GM12878 (cell line): ENCODE measurements around the gene HSD17B2. TPM values are rescaled to one million over a fixed set of nuclear protein-coding genes. Genes with fewer than 3 reads are reported as not detected.

ENCODE experiments used
- ATAC-seq: fragments of 200-7000 bp; cut with Tn5 transposase; 3 replicates; pipeline ENCODE4 v1.9.1; 2020; ENCODE audit warnings: mild to moderate bottlenecking, moderate library complexity
- BruUV-seq: library from RNA; stranded (reverse); fragments of 400-500 nt; replicated peaks from 2 replicates; lab custom pipeline; 2021; lab: Mats Ljungman, UMichigan
- CTCF ChIA-PET: fragments of 300-600 bp; sonication (Branson Sonifier 250); formaldehyde crosslinking; extraction: SDS; loops from one replicate; lab custom pipeline; 2021; ENCODE audit warnings: inconsistent platforms; lab: Yijun Ruan, JAX
- POLR2A ChIA-PET: fragments of 350-600 bp; formaldehyde crosslinking; extraction: SDS; loops from one replicate; lab custom pipeline; 2021; ENCODE audit warnings: inconsistent platforms; lab: Charles Lee
- RAD21 ChIA-PET: fragments of 300-600 bp; sonication (Branson Sonifier 250); formaldehyde crosslinking; loops from one replicate; lab custom pipeline; 2023; ENCODE audit warnings: antibody characterized with exemption; ENCODE audit not compliant: unreplicated experiment; lab: Charles Lee
- SMC1A ChIA-PET: fragments of 300-600 bp; sonication (Branson Sonifier 250); formaldehyde crosslinking; loops from one replicate; lab custom pipeline; 2023; ENCODE audit not compliant: unreplicated experiment, uncharacterized antibody; lab: Charles Lee
- DNase-seq: peaks from one replicate; pipeline ENCODE4 v3.0.0-alpha.2; 2011; ENCODE audit warnings: low read depth, low spot score
- FAIRE-seq: peaks from 3 replicates; lab custom pipeline; 2011; peaks lifted over from hg19 to GRCh38; lab: Jason Lieb, UNC
- H2AFZ ChIP-seq: 2 replicates; pipeline ENCODE4 v1.6.0; 2011; ENCODE audit warnings: low read depth, low read length, control low read depth; ENCODE audit not compliant: control insufficient read depth
- H3K27ac ChIP-seq: 2 replicates; pipeline ENCODE4 v1.5.1; 2011; ENCODE audit warnings: control low read depth; ENCODE audit not compliant: control insufficient read depth, insufficient read depth
- H3K27me3 ChIP-seq, 2 experiments: replicated peaks in 1 of 2; 2 replicates each; pipeline versions ENCODE4 v1.6.0 to v1.6.1; 2011; ENCODE audit warnings: low read length in 1 of 2; ENCODE audit not compliant: control insufficient read depth in 2 of 2, insufficient read depth in 2 of 2
- H3K36me3 ChIP-seq, 2 experiments: 2 replicates each; pipeline ENCODE4 v1.5.1; 2011; ENCODE audit warnings: low read length in 1 of 2; ENCODE audit not compliant: control insufficient read depth in 2 of 2, insufficient read depth in 2 of 2
- H3K4me1 ChIP-seq: 2 replicates; pipeline ENCODE4 v1.6.1; 2011; ENCODE audit warnings: mild to moderate bottlenecking, low read length, moderate library complexity, mixed read lengths; ENCODE audit not compliant: control insufficient read depth, insufficient read depth
- H3K4me2 ChIP-seq: 2 replicates; pipeline ENCODE4 v1.6.0; 2011; ENCODE audit warnings: control low read depth; ENCODE audit not compliant: control insufficient read depth, insufficient read depth
- H3K4me3 ChIP-seq: fragments of 200-600 bp; sonication (generic); 2 replicates; pipeline ENCODE4 v1.5.1; 2016
- H3K79me2 ChIP-seq: 2 replicates; pipeline ENCODE4 v1.6.0; 2011; ENCODE audit warnings: low read length; ENCODE audit not compliant: control insufficient read depth, insufficient read depth
- H3K9ac ChIP-seq: 2 replicates; pipeline ENCODE4 v1.8.0; 2011; ENCODE audit warnings: low read length, control low read depth, mixed read lengths; ENCODE audit not compliant: control insufficient read depth, insufficient read depth
- H3K9me3 ChIP-seq: replicated peaks from 3 replicates; pipeline ENCODE4 v1.5.1; 2011; ENCODE audit warnings: mild to moderate bottlenecking, low read length; ENCODE audit not compliant: control insufficient read depth, insufficient read depth
- H4K20me1 ChIP-seq: 2 replicates; pipeline ENCODE4 v1.6.0; 2011; ENCODE audit not compliant: control insufficient read depth, insufficient read depth
- ATF7 ChIP-seq: fragments of 450-650 bp; IDR thresholded peaks from 2 replicates; pipeline ENCODE4 v1.6.1; 2016; ENCODE audit warnings: low read depth, mild to moderate bottlenecking
- BRCA1 ChIP-seq: IDR thresholded peaks from 2 replicates; pipeline ENCODE4 v1.6.1; 2011; ENCODE audit warnings: low read depth, low read length, improper control_type of control experiment
- CBFB ChIP-seq: IDR thresholded peaks from 2 replicates; pipeline ENCODE4 v1.6.1; 2016; ENCODE audit warnings: antibody characterized with exemption, low read depth
- GABPA ChIP-seq: IDR thresholded peaks from 2 replicates; pipeline ENCODE4 v1.6.1; 2014; ENCODE audit warnings: antibody characterized with exemption, low read depth, mild to moderate bottlenecking, inconsistent platforms
- HDGF ChIP-seq: fragments of 450-650 bp; IDR thresholded peaks from 2 replicates; pipeline ENCODE4 v1.6.1; 2016; ENCODE audit warnings: antibody characterized with exemption
- KAT2A ChIP-seq: conservative IDR thresholded peaks from 2 replicates; pipeline ENCODE4 v1.6.1; 2011; ENCODE audit warnings: low read depth, low read length; ENCODE audit not compliant: control insufficient read depth
- MEF2B ChIP-seq: fragments of 450-650 bp; IDR thresholded peaks from 2 replicates; pipeline ENCODE4 v1.6.1; 2018; ENCODE audit warnings: mild to moderate bottlenecking, moderate library complexity; ENCODE audit not compliant: partially characterized antibody, poor library complexity, severe bottlenecking
- PAX5 ChIP-seq: IDR thresholded peaks from 2 replicates; pipeline ENCODE4 v1.6.1; 2011; ENCODE audit warnings: low read depth, low read length, borderline replicate concordance
- RAD21 ChIP-seq: IDR thresholded peaks from 2 replicates; pipeline ENCODE4 v1.6.1; 2011; ENCODE audit warnings: mild to moderate bottlenecking, low read depth, low read length, moderate library complexity; ENCODE audit not compliant: insufficient read depth
- RAD51 ChIP-seq: fragments of 450-650 bp; IDR thresholded peaks from 2 replicates; pipeline ENCODE4 v1.6.1; 2016; ENCODE audit warnings: moderate library complexity, mild to moderate bottlenecking, inconsistent platforms
- RELA ChIP-seq: fragments of 450-650 bp; IDR thresholded peaks from 2 replicates; pipeline ENCODE4 v1.8.0; 2014; ENCODE audit warnings: borderline replicate concordance; ENCODE audit not compliant: partially characterized antibody
- SREBF1 ChIP-seq: IDR thresholded peaks from 2 replicates; pipeline ENCODE4 v1.6.1; 2012; ENCODE audit warnings: mild to moderate bottlenecking, low read length
- TAF1 ChIP-seq: IDR thresholded peaks from 2 replicates; pipeline ENCODE4 v1.6.1; 2011; ENCODE audit warnings: mild to moderate bottlenecking, low read depth, low read length, borderline replicate concordance
- TBL1XR1 ChIP-seq: IDR thresholded peaks from 2 replicates; pipeline ENCODE4 v1.6.1; 2012; ENCODE audit warnings: low read depth, low read length, improper control_type of control experiment
- ZNF207 ChIP-seq: fragments of 450-650 bp; IDR thresholded peaks from 2 replicates; pipeline ENCODE4 v1.6.1; 2014; ENCODE audit warnings: antibody characterized with exemption, mild to moderate bottlenecking, borderline replicate concordance
- WGBS: methylation state at CpG from one replicate; pipeline ENCODE4 v1.1.6; 2016; ENCODE audit warnings: low lambda C conversion rate; ENCODE audit not compliant: insufficient replicate concordance, insufficient coverage; ENCODE audit errors: missing lambda C conversion rate; 5-methylcytosine and 5-hydroxymethylcytosine counted together
- in situ Hi-C: fragments of 300-500 bp; cut with MboI; formaldehyde crosslinking; loops from 9 replicates; pipeline ENCODE4 v1.14.3; 2018; ENCODE audit warnings: mixed read lengths
- intact Hi-C: fragments of 100-400 bp; cut with micrococcal nuclease; formaldehyde crosslinking; loops from one replicate; pipeline ENCODE4 v1.14.2; 2022; ENCODE audit not compliant: unreplicated experiment
- polyA plus RNA-seq, 11 experiments: library from polyadenylated mRNA; depleted of rRNA in 4 of 11; unstranded in 6 of 11; stranded (reverse) in 5 of 11; fragments of >200 nt; fragmentation: Nextera tagmentation in 4 of 11; fragmentation: Illumina TruSeq in 1 of 11; extraction: Ambion mirVana in 4 of 11; extraction: Trizol in 1 of 11; gene quantifications; 1 replicate in 1 of 11; 2 replicates in 10 of 11; pipeline versions ENCODE4 v1.2.1 to v1.2.3, GENCODE V29; 2011 to 2016; ENCODE audit warnings: inconsistent platforms in 2 of 11, missing spikeins in 2 of 11, low read depth in 1 of 11
- total RNA-seq, 4 experiments: library from RNA; depleted of rRNA in 3 of 4; stranded (reverse); fragments of >200 nt in 3 of 4; fragmentation: Illumina TruSeq in 1 of 4; extraction: Trizol in 1 of 4; gene quantifications; 2 replicates each; pipeline versions ENCODE4 v1.2.1 to v1.2.3, GENCODE V29; 2013 to 2021
- TF ChIP-seq, protein P1 (sequence below): fragments of 450-650 bp; IDR thresholded peaks from 2 replicates; pipeline ENCODE4 v1.6.1; 2017; ENCODE audit warnings: mild to moderate bottlenecking, moderate library complexity
- TF ChIP-seq, protein P2 (sequence below): IDR thresholded peaks from 2 replicates; pipeline ENCODE4 v1.6.1; 2011; ENCODE audit warnings: low read depth, low read length, improper control_type of control experiment, borderline replicate concordance
- TF ChIP-seq, protein P3 (sequence below): IDR thresholded peaks from 2 replicates; pipeline ENCODE4 v1.6.1; 2012; ENCODE audit warnings: low read length, inconsistent platforms

HSD17B2 gene
- total and polyA plus RNA-seq, 10 of the 15 experiments (the other 5 are each of a cell fraction or from before 2014, with no cell fraction given), result not detected

DNA sequence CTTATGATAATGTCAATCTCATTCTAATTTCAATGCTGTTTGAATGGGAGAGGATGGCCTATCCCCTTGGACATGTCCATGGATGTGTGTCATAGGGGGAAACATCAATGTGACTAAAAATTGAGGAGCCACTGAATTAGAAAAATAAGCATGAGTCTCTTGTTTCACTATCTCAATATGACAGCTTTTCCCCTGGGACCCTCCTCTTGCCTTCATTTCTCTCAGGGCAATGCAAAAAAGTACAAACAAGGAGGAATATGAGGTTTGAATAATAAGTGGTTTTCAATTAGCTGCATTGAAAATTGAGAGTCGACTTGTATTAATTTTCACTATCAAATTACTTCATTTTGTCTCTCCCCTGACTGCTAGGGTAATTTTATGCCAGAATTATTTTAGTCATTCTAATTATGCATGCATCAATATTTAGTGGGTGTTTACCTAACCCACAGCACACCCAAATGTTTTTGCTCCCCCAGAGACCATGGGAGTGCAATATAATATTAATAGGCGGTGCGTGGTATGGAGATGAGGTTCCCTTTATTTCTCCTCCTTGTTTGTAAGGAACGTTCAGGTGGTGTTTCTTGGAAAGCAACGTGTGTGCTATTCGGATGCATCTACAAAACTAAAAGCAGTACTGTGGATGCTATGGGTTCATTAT is 17.0 kb upstream of the HSD17B2 start (continued):
- TF ChIP-seq, protein P1, sequence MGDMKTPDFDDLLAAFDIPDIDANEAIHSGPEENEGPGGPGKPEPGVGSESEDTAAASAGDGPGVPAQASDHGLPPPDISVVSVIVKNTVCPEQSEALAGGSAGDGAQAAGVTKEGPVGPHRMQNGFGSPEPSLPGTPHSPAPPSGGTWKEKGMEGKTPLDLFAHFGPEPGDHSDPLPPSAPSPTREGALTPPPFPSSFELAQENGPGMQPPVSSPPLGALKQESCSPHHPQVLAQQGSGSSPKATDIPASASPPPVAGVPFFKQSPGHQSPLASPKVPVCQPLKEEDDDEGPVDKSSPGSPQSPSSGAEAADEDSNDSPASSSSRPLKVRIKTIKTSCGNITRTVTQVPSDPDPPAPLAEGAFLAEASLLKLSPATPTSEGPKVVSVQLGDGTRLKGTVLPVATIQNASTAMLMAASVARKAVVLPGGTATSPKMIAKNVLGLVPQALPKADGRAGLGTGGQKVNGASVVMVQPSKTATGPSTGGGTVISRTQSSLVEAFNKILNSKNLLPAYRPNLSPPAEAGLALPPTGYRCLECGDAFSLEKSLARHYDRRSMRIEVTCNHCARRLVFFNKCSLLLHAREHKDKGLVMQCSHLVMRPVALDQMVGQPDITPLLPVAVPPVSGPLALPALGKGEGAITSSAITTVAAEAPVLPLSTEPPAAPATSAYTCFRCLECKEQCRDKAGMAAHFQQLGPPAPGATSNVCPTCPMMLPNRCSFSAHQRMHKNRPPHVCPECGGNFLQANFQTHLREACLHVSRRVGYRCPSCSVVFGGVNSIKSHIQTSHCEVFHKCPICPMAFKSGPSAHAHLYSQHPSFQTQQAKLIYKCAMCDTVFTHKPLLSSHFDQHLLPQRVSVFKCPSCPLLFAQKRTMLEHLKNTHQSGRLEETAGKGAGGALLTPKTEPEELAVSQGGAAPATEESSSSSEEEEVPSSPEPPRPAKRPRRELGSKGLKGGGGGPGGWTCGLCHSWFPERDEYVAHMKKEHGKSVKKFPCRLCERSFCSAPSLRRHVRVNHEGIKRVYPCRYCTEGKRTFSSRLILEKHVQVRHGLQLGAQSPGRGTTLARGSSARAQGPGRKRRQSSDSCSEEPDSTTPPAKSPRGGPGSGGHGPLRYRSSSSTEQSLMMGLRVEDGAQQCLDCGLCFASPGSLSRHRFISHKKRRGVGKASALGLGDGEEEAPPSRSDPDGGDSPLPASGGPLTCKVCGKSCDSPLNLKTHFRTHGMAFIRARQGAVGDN, result no peak
- TF ChIP-seq RAD21 (no peak), ATF7 (no peak), TBL1XR1 (no peak), GABPA (no peak)

DNA sequence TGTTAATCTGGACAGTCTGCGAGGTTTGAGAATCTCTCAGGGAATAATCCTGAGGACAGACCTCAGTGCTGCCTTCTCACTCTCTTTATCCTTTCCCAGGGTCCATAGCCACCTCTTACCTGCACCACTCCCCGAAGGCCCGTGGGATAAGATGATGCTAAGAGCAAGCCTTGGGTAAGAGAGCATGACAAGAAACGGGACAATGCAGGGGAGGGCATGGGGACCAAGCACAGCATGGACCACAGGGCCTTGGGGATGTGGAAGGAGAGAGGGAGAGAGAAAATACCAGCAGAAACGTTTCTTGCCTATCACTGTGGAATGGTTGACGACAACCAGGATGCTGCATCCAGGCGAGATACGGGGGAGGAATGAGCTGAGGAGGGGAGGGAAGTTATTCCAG is 15.5 kb upstream of the HSD17B2 start:
- Histone ChIP-seq H2AFZ (no peak overlapping the region), H3K4me2 (no peak overlapping the region), H3K27me3 (no peaks in the 10 kb centered on the region), H3K9ac (no peak overlapping the region), H3K27ac (no peak overlapping the region), H3K4me3 (no peak overlapping the region), H3K36me3 (no peaks in the 10 kb centered on the region), H3K4me1 (no peaks in the 10 kb centered on the region), H3K9me3 (no peaks in the 10 kb centered on the region; the same call in 2 of the 3 replicates), H3K79me2 (no peaks in the 10 kb centered on the region), H4K20me1 (no peaks in the 10 kb centered on the region)
- intact Hi-C loops, result no loop called here
- TF ChIP-seq HDGF (no peak), SREBF1 (no peak), PAX5 (no peak), RAD51 (no peak), MEF2B (no peak), CBFB (no peak), TAF1 (no peak), RELA (no peak), BRCA1 (no peak), KAT2A (no peak), ZNF207 (no peak)
- TF ChIP-seq, protein P2, sequence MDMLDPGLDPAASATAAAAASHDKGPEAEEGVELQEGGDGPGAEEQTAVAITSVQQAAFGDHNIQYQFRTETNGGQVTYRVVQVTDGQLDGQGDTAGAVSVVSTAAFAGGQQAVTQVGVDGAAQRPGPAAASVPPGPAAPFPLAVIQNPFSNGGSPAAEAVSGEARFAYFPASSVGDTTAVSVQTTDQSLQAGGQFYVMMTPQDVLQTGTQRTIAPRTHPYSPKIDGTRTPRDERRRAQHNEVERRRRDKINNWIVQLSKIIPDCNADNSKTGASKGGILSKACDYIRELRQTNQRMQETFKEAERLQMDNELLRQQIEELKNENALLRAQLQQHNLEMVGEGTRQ, result no peak
- TF ChIP-seq, protein P3, sequence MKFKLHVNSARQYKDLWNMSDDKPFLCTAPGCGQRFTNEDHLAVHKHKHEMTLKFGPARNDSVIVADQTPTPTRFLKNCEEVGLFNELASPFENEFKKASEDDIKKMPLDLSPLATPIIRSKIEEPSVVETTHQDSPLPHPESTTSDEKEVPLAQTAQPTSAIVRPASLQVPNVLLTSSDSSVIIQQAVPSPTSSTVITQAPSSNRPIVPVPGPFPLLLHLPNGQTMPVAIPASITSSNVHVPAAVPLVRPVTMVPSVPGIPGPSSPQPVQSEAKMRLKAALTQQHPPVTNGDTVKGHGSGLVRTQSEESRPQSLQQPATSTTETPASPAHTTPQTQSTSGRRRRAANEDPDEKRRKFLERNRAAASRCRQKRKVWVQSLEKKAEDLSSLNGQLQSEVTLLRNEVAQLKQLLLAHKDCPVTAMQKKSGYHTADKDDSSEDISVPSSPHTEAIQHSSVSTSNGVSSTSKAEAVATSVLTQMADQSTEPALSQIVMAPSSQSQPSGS, result no peak
- no peak for ATAC-seq
- ChIA-PET SMC1A (no interaction called here), POLR2A (no interaction called here), RAD21 (no interaction called here), CTCF (no interaction called here)
- in situ Hi-C loops, result no loop called here
- FAIRE-seq, result no peak
- WGBS, result 14% methylated on average over 8 of the region's 8 CpGs
- no peak for DNase-seq
- BruUV-seq, result no TSS peak
